SK-N-SH treated with all-trans-retinoic acid at 6 μM for 48 hours (cell line): ENCODE measurements around the gene CXCR6.

Experiments used
- ATAC-seq: fragments of 200-7000 bp; cut with Tn5 transposase; 3 replicates; pipeline ENCODE4 v1.9.1; 2020; ENCODE audit warnings: mild to moderate bottlenecking, moderate library complexity
- ARNTL ChIP-seq: fragments of 450-650 bp; formaldehyde crosslinking; IDR thresholded peaks from 2 replicates; pipeline ENCODE4 v1.5.0; 2020; ENCODE audit warnings: low read depth, mild to moderate bottlenecking, moderate library complexity, borderline replicate concordance
- BACH2 ChIP-seq: fragments of 250-450 bp; sonication (Bioruptor Pico); IDR thresholded peaks from 2 replicates; pipeline ENCODE4 v1.9.0; 2021; ENCODE audit warnings: mild to moderate bottlenecking, borderline replicate concordance
- CREB5 ChIP-seq: fragments of 250-450 bp; sonication (Bioruptor Pico); IDR thresholded peaks from 2 replicates; pipeline ENCODE4 v1.5.1; 2020; ENCODE audit warnings: low read depth, mild to moderate bottlenecking, moderate library complexity
- CSDC2 ChIP-seq: fragments of 250-450 bp; sonication (Bioruptor Pico); IDR thresholded peaks from 2 replicates; pipeline ENCODE4 v1.5.0; 2020; ENCODE audit warnings: mild to moderate bottlenecking, moderate library complexity
- CSRNP3 ChIP-seq: fragments of 250-450 bp; sonication (Bioruptor Pico); IDR thresholded peaks from 2 replicates; pipeline ENCODE4 v1.5.1; 2021; ENCODE audit warnings: mild to moderate bottlenecking, moderate library complexity
- ESRRG ChIP-seq: fragments of 250-450 bp; sonication (Bioruptor Pico); IDR thresholded peaks from 2 replicates; pipeline ENCODE4 v1.6.1; 2021; ENCODE audit warnings: mild to moderate bottlenecking
- GLIS3 ChIP-seq: fragments of 250-450 bp; sonication (Bioruptor Pico); IDR thresholded peaks from 2 replicates; pipeline ENCODE4 v1.5.0; 2020; ENCODE audit warnings: mild to moderate bottlenecking, moderate library complexity
- ISL1 ChIP-seq: fragments of 250-450 bp; sonication (Bioruptor Pico); IDR thresholded peaks from 2 replicates; pipeline ENCODE4 v2.1.2; 2022; ENCODE audit warnings: mild to moderate bottlenecking, moderate library complexity
- OSR1 ChIP-seq: fragments of 250-450 bp; sonication (Bioruptor Pico); IDR thresholded peaks from 2 replicates; pipeline ENCODE4 v1.8.0; 2022; ENCODE audit warnings: moderate library complexity, mild to moderate bottlenecking, inconsistent platforms
- PATZ1 ChIP-seq: fragments of 250-450 bp; sonication (Bioruptor Pico); IDR thresholded peaks from 2 replicates; pipeline ENCODE4 v1.8.0; 2020; ENCODE audit warnings: mild to moderate bottlenecking, moderate library complexity, borderline replicate concordance
- POU6F1 ChIP-seq: fragments of 250-450 bp; sonication (Bioruptor Pico); IDR thresholded peaks from 2 replicates; pipeline ENCODE4 v1.8.0; 2021; ENCODE audit warnings: low read depth, mild to moderate bottlenecking, moderate library complexity, borderline replicate concordance
- PPARA ChIP-seq: fragments of 250-450 bp; sonication (Bioruptor Pico); IDR thresholded peaks from 2 replicates; pipeline ENCODE4 v1.5.0; 2020; ENCODE audit warnings: mild to moderate bottlenecking, borderline replicate concordance
- RARB ChIP-seq: fragments of 250-450 bp; sonication (Bioruptor Pico); IDR thresholded peaks from 2 replicates; pipeline ENCODE4 v1.8.0; 2021; ENCODE audit warnings: mild to moderate bottlenecking, moderate library complexity
- TCF4 ChIP-seq: fragments of 250-450 bp; sonication (Bioruptor Pico); IDR thresholded peaks from 2 replicates; pipeline ENCODE4 v1.8.0; 2021; ENCODE audit warnings: mild to moderate bottlenecking, moderate library complexity, borderline replicate concordance
- TSHZ2 ChIP-seq: fragments of 250-450 bp; sonication (Bioruptor Pico); IDR thresholded peaks from 2 replicates; pipeline ENCODE4 v1.5.0; 2020; ENCODE audit warnings: mild to moderate bottlenecking, moderate library complexity
- ZC3H10 ChIP-seq: fragments of 250-450 bp; sonication (Bioruptor Pico); IDR thresholded peaks from 2 replicates; pipeline ENCODE4 v1.5.1; 2021; ENCODE audit warnings: mild to moderate bottlenecking, moderate library complexity
- ZFP3 ChIP-seq: fragments of 250-450 bp; sonication (Bioruptor Pico); IDR thresholded peaks from 2 replicates; pipeline ENCODE4 v1.5.0; 2020; ENCODE audit warnings: mild to moderate bottlenecking, moderate library complexity
- ZFP30 ChIP-seq: fragments of 450-650 bp; formaldehyde crosslinking; IDR thresholded peaks from 2 replicates; pipeline ENCODE4 v1.5.0; 2022; ENCODE audit warnings: mild to moderate bottlenecking, moderate library complexity
- ZNF565 ChIP-seq: fragments of 450-650 bp; formaldehyde crosslinking; conservative IDR thresholded peaks from 2 replicates; pipeline ENCODE4 v1.5.0; 2020; ENCODE audit warnings: low read depth, mild to moderate bottlenecking, moderate library complexity
- ZNF70 ChIP-seq: fragments of 450-650 bp; formaldehyde crosslinking; IDR thresholded peaks from 2 replicates; pipeline ENCODE4 v1.5.0; 2020; ENCODE audit warnings: mild to moderate bottlenecking, moderate library complexity
- ZNF8 ChIP-seq: fragments of 450-650 bp; formaldehyde crosslinking; IDR thresholded peaks from 2 replicates; pipeline ENCODE4 v1.5.0; 2020; ENCODE audit warnings: mild to moderate bottlenecking, moderate library complexity

CXCR6 gene

GRCh38 chr3:45988804-45989203 is 45.5 kb downstream of the CXCR6 start:
- TF ChIP-seq PATZ1 (CRISPR knock-in tag) (no peak), ISL1 (CRISPR knock-in tag) (no peak), BACH2 (CRISPR knock-in tag) (no peak), ZNF565 (CRISPR knock-in tag) (no peak), ZFP3 (CRISPR knock-in tag) (no peak), CSDC2 (no peak), ZNF8 (CRISPR knock-in tag) (no peak), ZC3H10 (no peak), ZNF70 (CRISPR knock-in tag) (no peak), ARNTL (no peak), POU6F1 (CRISPR knock-in tag) (no peak), TCF4 (no peak), ZFP30 (CRISPR knock-in tag) (no peak), CSRNP3 (CRISPR knock-in tag) (no peak), RARB (CRISPR knock-in tag) (no peak)
- ATAC-seq = peak; percentile 34; the same call in 1 of the 3 replicates

GRCh38 chr3:45990181-45990580 is 46.9 kb downstream of the CXCR6 start:
- TF ChIP-seq CSDC2 (no peak), BACH2 (CRISPR knock-in tag) (no peak), PPARA (CRISPR knock-in tag) (no peak), ZFP3 (CRISPR knock-in tag) (no peak), ZNF70 (CRISPR knock-in tag) (no peak), ZNF565 (CRISPR knock-in tag) (no peak), ZC3H10 (no peak), TSHZ2 (CRISPR knock-in tag) (no peak), OSR1 (CRISPR knock-in tag) (no peak), TCF4 (no peak)
- no peak for ATAC-seq

GRCh38 chr3:45991341-45991740 is 48.1 kb downstream of the CXCR6 start:
- no peak for TF ChIP-seq CSRNP3 (CRISPR knock-in tag)
- TF ChIP-seq ESRRG = no peak
- TF ChIP-seq OSR1 (CRISPR knock-in tag) = no peak
- no peak for TF ChIP-seq CREB5 (CRISPR knock-in tag)
- no peak for TF ChIP-seq ZC3H10
- TF ChIP-seq BACH2 (CRISPR knock-in tag) = no peak
- no peak for TF ChIP-seq POU6F1 (CRISPR knock-in tag)
- TF ChIP-seq GLIS3 (CRISPR knock-in tag) = no peak
- TF ChIP-seq ISL1 (CRISPR knock-in tag) = no peak
- no peak for TF ChIP-seq CSDC2
- no peak for TF ChIP-seq TSHZ2 (CRISPR knock-in tag)
- no peak for ATAC-seq
